ENCODE data around the gene STX7. TPM values are rescaled to one million over a fixed set of nuclear protein-coding genes. Genes with fewer than 3 reads are reported as not detected.

Gene STX7
- total and polyA plus RNA-seq, 8 donors = 8.6 to 39.3 (median 30.3) TPM

DNA sequence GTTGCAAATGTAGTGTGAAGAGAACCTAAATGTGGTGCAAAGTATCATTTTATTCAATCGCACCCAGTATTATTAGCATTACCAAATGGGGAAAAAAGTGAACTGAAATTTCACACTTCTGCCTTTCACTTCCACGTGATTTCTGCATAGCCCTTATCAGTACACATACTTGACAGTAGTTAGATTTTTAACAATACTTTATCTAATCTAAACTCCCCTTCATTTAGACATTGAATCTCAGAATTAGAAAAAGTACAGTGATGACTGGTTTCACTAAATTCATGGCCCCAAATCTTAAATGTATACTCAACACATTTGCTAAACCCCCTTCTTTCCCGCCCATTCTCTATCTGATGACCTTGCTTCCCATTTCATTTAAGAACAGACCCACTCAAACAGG is 14.3 kb downstream of the STX7 start:
- intact Hi-C loops (cut with DNase I; ENCODE audit: low total_unique reads) = no loop called here

DNA sequence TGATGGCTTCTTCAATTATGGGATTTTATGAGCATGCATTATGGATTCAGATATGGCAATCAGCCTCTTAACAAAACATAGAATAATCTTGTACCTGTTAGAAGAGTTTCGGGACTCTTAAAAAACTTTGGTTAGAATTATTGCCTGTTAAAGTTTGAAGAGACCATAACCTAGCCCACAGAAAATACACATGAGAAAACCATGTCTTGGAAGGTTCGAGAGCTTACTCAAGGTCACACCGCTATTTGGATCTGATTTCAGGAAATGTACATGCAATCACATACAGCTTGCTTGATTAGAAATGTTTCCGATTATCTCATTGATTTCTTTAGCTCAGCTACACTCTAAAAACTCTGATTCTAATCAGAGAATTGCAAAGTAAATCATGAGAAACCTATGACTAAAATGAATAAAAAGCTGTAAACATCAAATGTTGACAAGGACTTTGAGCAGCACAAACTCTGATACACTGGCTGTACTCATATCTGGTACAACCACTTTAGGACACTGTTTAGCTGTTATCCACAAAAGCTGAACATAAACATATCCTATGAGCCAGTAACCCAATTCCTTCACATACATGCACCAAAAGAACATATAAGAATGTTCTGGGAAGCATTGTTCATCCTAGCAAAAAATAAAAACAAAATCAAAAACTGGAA is 16.3 kb downstream of the STX7 start:
- no peak overlapping the region for H3K4me3 ChIP-seq
- peaks cover 6 to 35% (median 28%) of the 10 kb centered on the region in 4 donors for H3K36me3 ChIP-seq
- TF ChIP-seq POLR2A (IDR thresholded peaks at IDR 0.05) = no peak
- TF ChIP-seq EP300 (IDR thresholded peaks at IDR 0.05) = no peak
- TF ChIP-seq, protein P1, sequence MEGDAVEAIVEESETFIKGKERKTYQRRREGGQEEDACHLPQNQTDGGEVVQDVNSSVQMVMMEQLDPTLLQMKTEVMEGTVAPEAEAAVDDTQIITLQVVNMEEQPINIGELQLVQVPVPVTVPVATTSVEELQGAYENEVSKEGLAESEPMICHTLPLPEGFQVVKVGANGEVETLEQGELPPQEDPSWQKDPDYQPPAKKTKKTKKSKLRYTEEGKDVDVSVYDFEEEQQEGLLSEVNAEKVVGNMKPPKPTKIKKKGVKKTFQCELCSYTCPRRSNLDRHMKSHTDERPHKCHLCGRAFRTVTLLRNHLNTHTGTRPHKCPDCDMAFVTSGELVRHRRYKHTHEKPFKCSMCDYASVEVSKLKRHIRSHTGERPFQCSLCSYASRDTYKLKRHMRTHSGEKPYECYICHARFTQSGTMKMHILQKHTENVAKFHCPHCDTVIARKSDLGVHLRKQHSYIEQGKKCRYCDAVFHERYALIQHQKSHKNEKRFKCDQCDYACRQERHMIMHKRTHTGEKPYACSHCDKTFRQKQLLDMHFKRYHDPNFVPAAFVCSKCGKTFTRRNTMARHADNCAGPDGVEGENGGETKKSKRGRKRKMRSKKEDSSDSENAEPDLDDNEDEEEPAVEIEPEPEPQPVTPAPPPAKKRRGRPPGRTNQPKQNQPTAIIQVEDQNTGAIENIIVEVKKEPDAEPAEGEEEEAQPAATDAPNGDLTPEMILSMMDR (IDR thresholded peaks at IDR 0.05) = no peak
- no peak for TF ChIP-seq POLR2AphosphoS5 (IDR thresholded peaks at IDR 0.05)
- H3K27me3 ChIP-seq = no peaks in the 10 kb centered on the region
- H3K27ac ChIP-seq = peak overlapping the region in 1 of 5 donors; percentile 12
- WGBS, 5 donors = 31 to 60% (median 39%) methylated on average over 4 of the region's 4 CpGs
- peaks cover 0 to 54% (median 31%) of the 10 kb centered on the region in 4 donors for H3K4me1 ChIP-seq
- H3K9me3 ChIP-seq = no peaks in the 10 kb centered on the region
- intact Hi-C loops (cut with DNase I; ENCODE audit: low total_unique reads) = no loop called here
- no peak for DNase-seq

More for the DNA sequence above, 14.3 kb downstream of the STX7 start:
- DNase-seq = no peak
- no peaks in the 10 kb centered on the region for H3K9me3 ChIP-seq
- no peak overlapping the region for H3K4me3 ChIP-seq
- TF ChIP-seq POLR2AphosphoS5 (IDR thresholded peaks at IDR 0.05) (no peak), EP300 (IDR thresholded peaks at IDR 0.05) (no peak), POLR2A (IDR thresholded peaks at IDR 0.05) (no peak)
- TF ChIP-seq, protein P1 (IDR thresholded peaks at IDR 0.05) = no peak
- no peaks in the 10 kb centered on the region for H3K27me3 ChIP-seq
- peaks cover 0 to 48% (median 26%) of the 10 kb centered on the region in 4 donors for H3K4me1 ChIP-seq
- no peak overlapping the region for H3K27ac ChIP-seq
- H3K36me3 ChIP-seq = peaks cover 11 to 52% (median 46%) of the 10 kb centered on the region in 4 donors
- WGBS, 5 donors = 79 to 85% (median 80%) methylated on average over 3 of the region's 3 CpGs

DNA sequence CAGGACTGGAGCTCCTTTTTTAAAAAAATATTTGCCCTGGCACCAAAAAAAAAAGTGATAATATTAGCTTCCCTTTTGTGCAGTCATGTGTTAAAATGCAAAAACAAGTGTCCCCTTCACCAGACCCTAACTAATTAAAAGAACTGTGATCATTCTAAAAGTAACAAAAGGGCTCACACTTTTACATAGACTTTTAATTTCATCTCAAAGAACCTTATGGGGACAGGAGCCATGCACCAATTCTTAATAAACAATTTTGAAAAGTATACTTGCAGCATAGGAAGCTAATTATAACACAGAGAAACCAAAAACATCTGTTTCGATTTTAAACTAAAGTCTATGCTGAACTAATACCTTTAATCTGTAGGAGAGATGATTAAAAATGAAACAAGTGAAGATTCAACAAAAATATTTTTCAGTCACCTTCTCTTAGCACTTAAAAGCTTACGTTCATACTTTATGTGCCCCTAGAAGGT is 17.3 kb downstream of the STX7 start:
- no peaks in the 10 kb centered on the region for H3K27me3 ChIP-seq
- peaks cover 0 to 60% (median 38%) of the 10 kb centered on the region in 4 donors for H3K4me1 ChIP-seq
- WGBS, 5 donors = 62 to 78% (median 67%) methylated on average over 2 of the region's 2 CpGs
- intact Hi-C loops (cut with DNase I; ENCODE audit: low total_unique reads) = no loop called here
- no peak overlapping the region for H3K4me3 ChIP-seq
- peaks cover 0 to 25% (median 18%) of the 10 kb centered on the region in 4 donors for H3K36me3 ChIP-seq
- TF ChIP-seq, protein P1 (IDR thresholded peaks at IDR 0.05) = no peak
- no peak for TF ChIP-seq EP300 (IDR thresholded peaks at IDR 0.05)
- no peak for TF ChIP-seq POLR2AphosphoS5 (IDR thresholded peaks at IDR 0.05)
- no peak for TF ChIP-seq POLR2A (IDR thresholded peaks at IDR 0.05)
- H3K27ac ChIP-seq = no peak overlapping the region
- DNase-seq = no peak
- H3K9me3 ChIP-seq = no peaks in the 10 kb centered on the region

DNA sequence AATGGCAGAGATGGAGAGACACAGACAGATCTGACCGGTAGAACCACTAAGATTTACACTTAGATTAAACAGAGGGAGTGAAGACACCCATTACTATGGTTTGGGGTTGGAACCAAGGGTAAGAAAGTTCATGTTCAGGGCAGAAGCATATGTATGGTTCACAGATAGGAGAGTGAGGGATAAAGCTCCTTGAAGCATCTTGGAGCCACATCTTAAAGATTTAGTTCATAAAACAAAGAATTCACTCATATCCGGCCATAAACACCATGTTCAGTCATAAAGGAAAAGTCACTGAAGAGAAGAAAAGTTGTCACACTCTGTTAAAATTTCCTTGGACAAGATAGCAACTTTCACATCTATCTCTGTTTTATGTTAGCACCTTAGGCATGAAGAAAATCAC is 18.0 kb downstream of the STX7 start:
- intact Hi-C loops (cut with DNase I; ENCODE audit: low total_unique reads) = no loop called here
- TF ChIP-seq, protein P1 (IDR thresholded peaks at IDR 0.05) = no peak
- TF ChIP-seq EP300 (IDR thresholded peaks at IDR 0.05) (no peak), POLR2A (IDR thresholded peaks at IDR 0.05) (no peak), POLR2AphosphoS5 (IDR thresholded peaks at IDR 0.05) (no peak)
- peaks cover 0 to 18% (median 12%) of the 10 kb centered on the region in 4 donors for H3K36me3 ChIP-seq
- peaks cover 0 to 60% (median 39%) of the 10 kb centered on the region in 4 donors for H3K4me1 ChIP-seq
- no peak overlapping the region for H3K27ac ChIP-seq
- WGBS, 5 donors = 70 to 89% (median 87%) methylated on average over 2 of the region's 2 CpGs
- no peak overlapping the region for H3K4me3 ChIP-seq
- no peaks in the 10 kb centered on the region for H3K27me3 ChIP-seq
- DNase-seq = no peak
- no peaks in the 10 kb centered on the region for H3K9me3 ChIP-seq

Data from stomach (tissue), 9 donors.